Endothelial cell of umbilical vein (primary cell): ENCODE results near the gene GPR146. TPM values are rescaled to one million over a fixed set of nuclear protein-coding genes. Genes with fewer than 3 reads are reported as not detected.
"Not testable (repeated sequence)": the region's sequence is repeated elsewhere in the genome, so short reads cannot be mapped to it uniquely, and the experiment has no call there.

Experiments used
- BruUV-seq: library from RNA; stranded (reverse); fragments of 400-500 nt; replicated peaks from 2 replicates; lab custom pipeline; 2021; lab: Mats Ljungman, UMichigan
- CTCF ChIA-PET: fragments of 300-600, 350-600 bp; sonication (Branson Sonifier 250); formaldehyde crosslinking; loops from one replicate; lab custom pipeline; 2021; ENCODE audit warnings: antibody characterized with exemption, inconsistent platforms; lab: Charles Lee
- POLR2A ChIA-PET: fragments of 300-600, 350-600 bp; sonication (Branson Sonifier 250); formaldehyde crosslinking; loops from one replicate; lab custom pipeline; 2021; ENCODE audit warnings: antibody characterized with exemption, inconsistent platforms; lab: Charles Lee
- DNase-seq: peaks from one replicate; pipeline ENCODE4 v3.0.0-alpha.2; 2011; ENCODE audit warnings: low read depth, low spot score
- FAIRE-seq: peaks from 2 replicates; lab custom pipeline; 2011; peaks lifted over from hg19 to GRCh38; lab: Jason Lieb, UNC
- H2AFZ ChIP-seq: 2 replicates; pipeline ENCODE4 v1.6.0; 2012; ENCODE audit warnings: low read depth, low read length, control low read depth, inconsistent platforms
- H3K27ac ChIP-seq: 2 replicates; pipeline ENCODE4 v1.5.1; 2011; ENCODE audit warnings: low read depth, mild to moderate bottlenecking, control low read depth, low read length, moderate library complexity; ENCODE audit not compliant: insufficient read depth
- H3K27me3 ChIP-seq, 2 experiments: 2 replicates each; pipeline versions ENCODE4 v1.6.0 to v1.6.1; 2011; ENCODE audit warnings: low read length in 2 of 2, mixed read lengths in 1 of 2; ENCODE audit not compliant: control insufficient read depth in 2 of 2, insufficient read depth in 2 of 2
- H3K36me3 ChIP-seq, 2 experiments: 2 replicates in 1 of 2; 3 replicates in 1 of 2; pipeline ENCODE4 v1.5.1; 2011; ENCODE audit warnings: low read length in 2 of 2, mild to moderate bottlenecking in 1 of 2, moderate library complexity in 1 of 2; ENCODE audit not compliant: control insufficient read depth in 2 of 2, insufficient read depth in 2 of 2; ENCODE audit errors: extremely low read depth in 1 of 2
- H3K4me1 ChIP-seq: 3 replicates; pipeline ENCODE4 v1.5.1; 2011; ENCODE audit warnings: mild to moderate bottlenecking, low read length; ENCODE audit not compliant: control insufficient read depth, insufficient read depth; ENCODE audit errors: extremely low read depth
- H3K4me2 ChIP-seq: 2 replicates; pipeline ENCODE4 v1.6.1; 2011; ENCODE audit warnings: low read length, control low read depth, mixed read lengths; ENCODE audit not compliant: insufficient read depth
- H3K4me3 ChIP-seq, 3 experiments: fragments of 200-600 bp in 1 of 3; sonication (generic), shearing (Covaris generic) in 1 of 3; replicated peaks in 1 of 3; 2 replicates each; pipeline ENCODE4 v1.5.1; 2011 to 2016; ENCODE audit warnings: control low read depth in 3 of 3, low read length in 3 of 3, mild to moderate bottlenecking in 2 of 3, inconsistent platforms in 1 of 3, low read depth in 1 of 3, moderate library complexity in 1 of 3; ENCODE audit not compliant: insufficient read depth in 1 of 3
- H3K79me2 ChIP-seq: 2 replicates; pipeline ENCODE4 v1.6.0; 2012; ENCODE audit warnings: low read length, inconsistent platforms; ENCODE audit not compliant: control insufficient read depth, insufficient read depth
- H3K9ac ChIP-seq: replicated peaks from 2 replicates; pipeline ENCODE3; 2011; ENCODE audit warnings: low read length, control low read depth; ENCODE audit not compliant: insufficient read depth; ENCODE audit errors: extremely low read depth
- H3K9me1 ChIP-seq: replicated peaks from 3 replicates; pipeline ENCODE4 v1.6.0; 2011; ENCODE audit warnings: mild to moderate bottlenecking, low read length; ENCODE audit not compliant: control insufficient read depth, insufficient read depth; ENCODE audit errors: extremely low read depth
- H3K9me3 ChIP-seq: replicated peaks from 2 replicates; pipeline ENCODE4 v1.5.1; 2012; ENCODE audit warnings: low read length, inconsistent platforms; ENCODE audit not compliant: control insufficient read depth, insufficient read depth
- H4K20me1 ChIP-seq: replicated peaks from 2 replicates; pipeline ENCODE3; 2011; ENCODE audit warnings: mild to moderate bottlenecking, low read length; ENCODE audit not compliant: control insufficient read depth, insufficient read depth; ENCODE audit errors: extremely low read depth
- CTCF ChIP-seq, 2 donors: IDR thresholded peaks; 1 replicate in 1 of 2; 2 replicates in 1 of 2; pipeline ENCODE4 v1.5.1; 2011; ENCODE audit warnings: low read length in 2 of 2, mild to moderate bottlenecking in 2 of 2, moderate library complexity in 2 of 2, control low read depth in 1 of 2, inconsistent platforms in 1 of 2, low read depth in 1 of 2; ENCODE audit not compliant: insufficient read depth in 1 of 2; ENCODE audit errors: extremely low read depth in 1 of 2
- EZH2 ChIP-seq: IDR thresholded peaks from 2 replicates; pipeline ENCODE4 v1.6.1; 2012; ENCODE audit warnings: borderline replicate concordance, low read depth, mild to moderate bottlenecking, moderate library complexity, low read length, inconsistent platforms; ENCODE audit not compliant: severe bottlenecking
- FOS ChIP-seq: IDR thresholded peaks from 2 replicates; pipeline ENCODE4 v1.6.1; 2011; ENCODE audit warnings: mild to moderate bottlenecking, low read length, moderate library complexity, borderline replicate concordance; ENCODE audit not compliant: insufficient read depth
- GATA2 ChIP-seq: IDR thresholded peaks from 2 replicates; pipeline ENCODE4 v1.7.0; 2011; ENCODE audit warnings: low read depth, mild to moderate bottlenecking, moderate library complexity, mixed read lengths, low read length; ENCODE audit not compliant: insufficient read length, insufficient read depth
- JUN ChIP-seq: IDR thresholded peaks from 2 replicates; pipeline ENCODE4 v1.6.1; 2011; ENCODE audit warnings: borderline replicate concordance, low read depth; ENCODE audit not compliant: insufficient read length, insufficient read depth
- MYC ChIP-seq: IDR thresholded peaks from one replicate; pipeline ENCODE4 v1.6.1; 2011; ENCODE audit warnings: mild to moderate bottlenecking, low read depth, low read length
- POLR2A ChIP-seq: IDR thresholded peaks from 2 replicates; pipeline ENCODE4 v1.6.1; 2012; ENCODE audit warnings: low read depth, mild to moderate bottlenecking, control low read depth, low read length
- POLR2AphosphoS5 ChIP-seq: IDR thresholded peaks from 2 replicates; pipeline ENCODE4 v1.6.1; 2012; ENCODE audit warnings: low read depth, mild to moderate bottlenecking, control low read depth, low read length, moderate library complexity; ENCODE audit not compliant: insufficient read depth
- dilution Hi-C: fragments of 300-500 bp; cut with MboI; formaldehyde crosslinking; loops from one replicate; pipeline ENCODE4 v1.15.0; 2019; ENCODE audit warnings: low sequenced_read_pairs; ENCODE audit not compliant: extremely low pct_ligation_motif_present
- intact Hi-C: fragments of 100-400 bp; cut with micrococcal nuclease; formaldehyde crosslinking; loops from one replicate; pipeline ENCODE4 v1.10.0; 2022
- polyA plus RNA-seq, 4 experiments: library from polyadenylated mRNA; depleted of rRNA in 3 of 4; stranded (reverse) in 3 of 4; unstranded in 1 of 4; fragments of >200 nt; gene quantifications; 2 replicates each; pipeline versions ENCODE4 v1.2.1 to v1.2.3, GENCODE V29; 2011 to 2012; ENCODE audit warnings: missing spikeins in 1 of 4
- total RNA-seq: library from RNA; stranded (reverse); gene quantifications from 2 replicates; pipeline ENCODE4 v1.2.3, GENCODE V29; 2021
- TF ChIP-seq, protein P1 (sequence below): IDR thresholded peaks from 2 replicates; pipeline ENCODE4 v1.6.1; 2011; ENCODE audit not compliant: insufficient read depth, insufficient read length

The GPR146 gene
- total and polyA plus RNA-seq, 2 donors (not counting 3 experiments of a cell fraction or from before 2014, with no cell fraction given) = 18.5 to 44.8 TPM

- H3K36me3 ChIP-seq, H3K9me3 ChIP-seq, FAIRE-seq, H3K9ac ChIP-seq, intact Hi-C loops, BruUV-seq, dilution Hi-C loops, H4K20me1 ChIP-seq, H2AFZ ChIP-seq, H3K4me2 ChIP-seq, H3K4me3 ChIP-seq, H3K27ac ChIP-seq, DNase-seq, H3K27me3 ChIP-seq, H3K9me1 ChIP-seq, H3K79me2 ChIP-seq: not testable (repeated sequence)
- ChIA-PET POLR2A (interaction anchor here (0.5 to 0.7 kb wide), 2 partner anchors 11 to 140 kb away, joined by 3 read pairs; no protein-coding TSS in a partner anchor), CTCF (interaction anchor here (0.7 to 1.6 kb wide), 2 partner anchors 47 to 107 kb away, joined by 3 to 6 read pairs; no protein-coding TSS in a partner anchor)
- H3K4me1 ChIP-seq = peaks cover 13% of the 10 kb centered on the region
Observed at GRCh38 chr7:1040233-1040632, 4.1 kb upstream of the GPR146 start.

DNA sequence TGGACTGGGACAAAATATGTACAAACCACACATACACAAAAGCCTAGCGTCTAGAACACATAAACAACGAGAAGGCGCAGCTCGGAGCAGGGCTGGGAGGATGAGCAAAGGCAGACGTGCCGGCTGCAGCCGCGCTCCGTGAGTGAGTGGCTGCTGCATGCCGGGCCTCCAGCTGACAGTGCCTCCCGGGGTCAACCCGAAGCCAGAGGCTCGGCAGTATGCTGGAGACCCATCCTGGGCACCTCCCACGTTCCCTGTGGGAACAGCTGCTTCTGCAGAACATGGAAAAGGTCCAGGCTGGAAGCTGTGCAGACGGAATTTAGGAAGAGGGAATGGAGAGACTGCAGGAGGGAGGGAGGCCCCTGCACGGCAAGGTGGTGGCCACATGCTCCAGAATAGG, 3.6 kb upstream of the GPR146 start:
- Histone ChIP-seq H2AFZ (no peak overlapping the region), H3K9ac (no peak overlapping the region), H3K9me3 (no peaks in the 10 kb centered on the region), H3K36me3 (no peaks in the 10 kb centered on the region), H3K27me3 (no peaks in the 10 kb centered on the region), H3K4me2 (no peak overlapping the region), H3K4me1 (peaks cover 14% of the 10 kb centered on the region), H3K9me1 (no peaks in the 10 kb centered on the region), H4K20me1 (no peaks in the 10 kb centered on the region), H3K27ac (no peak overlapping the region), H3K79me2 (no peaks in the 10 kb centered on the region), H3K4me3 (no peak overlapping the region)
- CTCF ChIA-PET = interaction anchor here (0.7 to 1.6 kb wide), 2 partner anchors 48 to 107 kb away, joined by 3 to 6 read pairs; no protein-coding TSS in a partner anchor
- no TSS peak for BruUV-seq
- intact Hi-C loops (no loop called here), dilution Hi-C loops (no loop called here)
- POLR2A ChIA-PET = interaction anchor here (0.5 kb wide), 1 partner anchor 12 kb away, joined by 3 read pairs; no protein-coding TSS in a partner anchor
- FAIRE-seq (no peak), DNase-seq (no peak)
- TF ChIP-seq GATA2 (no peak), JUN (no peak), POLR2AphosphoS5 (no peak), EZH2 (no peak), POLR2A (no peak), CTCF (IDR thresholded peaks at IDR 0.05; ENCODE audit: extremely low read depth in 1 of 2, insufficient read depth in 1 of 2, low read depth in 1 of 2, low read length in 2 of 2) (no peak), MYC (no peak), FOS (no peak)
- TF ChIP-seq, protein P1, sequence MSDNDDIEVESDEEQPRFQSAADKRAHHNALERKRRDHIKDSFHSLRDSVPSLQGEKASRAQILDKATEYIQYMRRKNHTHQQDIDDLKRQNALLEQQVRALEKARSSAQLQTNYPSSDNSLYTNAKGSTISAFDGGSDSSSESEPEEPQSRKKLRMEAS = no peak
